OCI-LY1 (cell line): Measurements from ENCODE around the gene SH3RF3.

ENCODE experiments used
- H2AFZ ChIP-seq: fragments of 200-600 bp; sonication (generic), shearing (Covaris generic); 2 replicates; pipeline ENCODE4 v1.6.0; 2014; ENCODE audit warnings: antibody characterized with exemption, mild to moderate bottlenecking, low read length
- H3F3A ChIP-seq: fragments of 200-600 bp; sonication (generic), shearing (Covaris generic); 2 replicates; pipeline ENCODE4 v1.6.0; 2014; ENCODE audit warnings: mild to moderate bottlenecking, antibody characterized with exemption, low read length, moderate library complexity; ENCODE audit not compliant: insufficient read depth
- H3K27ac ChIP-seq: fragments of 200-600 bp; sonication (generic); 2 replicates; pipeline ENCODE4 v1.5.1; 2014; ENCODE audit warnings: low read length, mixed run types, mild to moderate bottlenecking, low read depth; ENCODE audit not compliant: poor library complexity, severe bottlenecking
- H3K27me3 ChIP-seq: fragments of 200-600 bp; sonication (generic); 2 replicates; pipeline ENCODE4 v1.6.0; 2014; ENCODE audit warnings: antibody characterized with exemption, mild to moderate bottlenecking, low read length, moderate library complexity; ENCODE audit not compliant: insufficient read depth
- H3K36me3 ChIP-seq: fragments of 200-600 bp; sonication (generic); 2 replicates; pipeline ENCODE4 v1.6.1; 2014; ENCODE audit warnings: mild to moderate bottlenecking, antibody characterized with exemption, low read length, moderate library complexity, mixed read lengths; ENCODE audit not compliant: insufficient read depth
- H3K4me1 ChIP-seq: fragments of 200-600 bp; sonication (generic); 2 replicates; pipeline ENCODE4 v1.5.1; 2014; ENCODE audit warnings: mild to moderate bottlenecking, low read length, moderate library complexity; ENCODE audit not compliant: insufficient read depth, severe bottlenecking
- H3K4me2 ChIP-seq: fragments of 200-600 bp; sonication (generic), shearing (Covaris generic); 2 replicates; pipeline ENCODE4 v1.6.1; 2014; ENCODE audit warnings: low read length
- H3K4me3 ChIP-seq: fragments of 200-600 bp; sonication (generic); 2 replicates; pipeline ENCODE4 v1.5.1; 2014; ENCODE audit warnings: low read length, low read depth, mild to moderate bottlenecking, mixed read lengths; ENCODE audit not compliant: poor library complexity, severe bottlenecking
- H3K79me2 ChIP-seq: fragments of 200-600 bp; shearing (Covaris generic); 2 replicates; pipeline ENCODE4 v1.6.1; 2016; ENCODE audit warnings: mixed run types, low read length, mixed read lengths; ENCODE audit not compliant: insufficient read depth
- H3K9ac ChIP-seq: fragments of 200-600 bp; sonication (generic), shearing (Covaris generic); 2 replicates; pipeline ENCODE4 v1.6.1; 2014; ENCODE audit warnings: mild to moderate bottlenecking, low read length, mixed read lengths
- H3K9me2 ChIP-seq: fragments of 200-600 bp; sonication (generic), shearing (Covaris generic); 2 replicates; pipeline ENCODE4 v1.6.1; 2014; ENCODE audit warnings: low read depth, mild to moderate bottlenecking, low read length, mixed read lengths
- H3K9me3 ChIP-seq: fragments of 200-600 bp; shearing (Covaris generic); 2 replicates; pipeline ENCODE4 v1.6.1; 2014; ENCODE audit warnings: low read length, mixed read lengths
- H4K20me1 ChIP-seq: fragments of 200-600 bp; sonication (generic), shearing (Covaris generic); 2 replicates; pipeline ENCODE4 v1.6.0; 2016; ENCODE audit warnings: mild to moderate bottlenecking, low read length; ENCODE audit not compliant: insufficient read depth
- CTCF ChIP-seq: fragments of 200-600 bp; sonication (generic), shearing (Covaris generic); IDR thresholded peaks from 2 replicates; pipeline ENCODE4 v1.5.1; 2017; ENCODE audit warnings: mild to moderate bottlenecking, antibody characterized with exemption, low read length, moderate library complexity, mixed read lengths
- EZH2 ChIP-seq: fragments of 200-600 bp; sonication (generic), shearing (Covaris generic); IDR thresholded peaks from 2 replicates; pipeline ENCODE4 v1.8.0; 2017; ENCODE audit warnings: borderline replicate concordance, mixed run types, mild to moderate bottlenecking, antibody characterized with exemption, low read length, moderate library complexity, mixed read lengths

Gene SH3RF3

GRCh38 chr2:109387221-109387735 is 258.3 kb downstream of the SH3RF3 start:
- no peaks in the 10 kb centered on the region for H4K20me1 ChIP-seq

DNA sequence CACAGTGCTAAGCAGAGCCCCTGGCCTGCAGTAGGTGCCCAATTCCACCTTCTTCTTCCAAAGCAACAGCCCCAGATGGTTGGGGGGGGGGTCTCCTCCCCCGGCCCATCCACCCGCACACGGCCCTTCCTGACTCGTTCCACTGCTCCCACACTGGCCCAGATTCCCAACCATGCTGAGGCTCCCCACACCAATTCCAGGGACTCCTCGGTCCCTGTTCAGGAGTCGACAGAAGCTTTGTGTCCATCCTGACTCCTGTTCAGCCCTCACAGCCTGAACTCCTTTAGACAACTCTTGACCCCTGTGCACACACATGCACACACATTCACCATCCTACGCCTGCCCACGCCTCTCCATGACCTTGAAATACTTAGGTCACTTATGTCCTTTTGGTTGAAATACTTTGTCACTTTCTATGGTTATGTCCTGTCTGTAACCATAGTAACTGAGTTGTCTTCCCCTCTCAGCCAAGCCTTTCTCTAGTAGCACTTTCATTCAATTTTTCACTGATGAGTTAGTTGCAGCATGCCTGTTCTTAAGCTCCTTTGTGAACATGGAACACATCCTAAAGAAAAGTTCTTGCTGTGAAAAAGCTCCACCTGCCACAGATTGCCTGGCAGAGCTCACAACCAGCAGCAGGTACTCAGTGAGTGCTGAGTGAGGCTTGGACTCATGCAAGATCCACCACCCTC is 258.9 kb downstream of the SH3RF3 start:
- no peaks in the 10 kb centered on the region for H3K79me2 ChIP-seq
- H3F3A ChIP-seq = no peaks in the 10 kb centered on the region
- H3K9me2 ChIP-seq = no peaks in the 10 kb centered on the region
- H3K9ac ChIP-seq = no peak overlapping the region
- no peak for TF ChIP-seq CTCF
- no peak for TF ChIP-seq EZH2
- no peak overlapping the region for H3K4me3 ChIP-seq
- H3K27me3 ChIP-seq = no peaks in the 10 kb centered on the region
- no peak overlapping the region for H2AFZ ChIP-seq
- no peak overlapping the region for H3K4me2 ChIP-seq
- no peaks in the 10 kb centered on the region for H4K20me1 ChIP-seq
- H3K9me3 ChIP-seq = no peaks in the 10 kb centered on the region
- H3K4me1 ChIP-seq = no peaks in the 10 kb centered on the region
- H3K27ac ChIP-seq = no peak overlapping the region
- no peaks in the 10 kb centered on the region for H3K36me3 ChIP-seq

More at GRCh38 chr2:109387221-109387735, 258.3 kb downstream of the SH3RF3 start:
- Histone ChIP-seq H3K9me2 (no peaks in the 10 kb centered on the region), H3K27me3 (no peaks in the 10 kb centered on the region), H3K79me2 (no peaks in the 10 kb centered on the region), H3F3A (no peaks in the 10 kb centered on the region), H3K4me3 (no peak overlapping the region), H2AFZ (no peak overlapping the region), H3K4me2 (no peak overlapping the region), H3K27ac (no peak overlapping the region), H3K9me3 (no peaks in the 10 kb centered on the region), H3K36me3 (no peaks in the 10 kb centered on the region), H3K9ac (no peak overlapping the region), H3K4me1 (no peaks in the 10 kb centered on the region)
- TF ChIP-seq EZH2 (no peak), CTCF (no peak)

- TF ChIP-seq CTCF (no peak), EZH2 (no peak)
- Histone ChIP-seq H3K27me3 (no peaks in the 10 kb centered on the region), H2AFZ (no peak overlapping the region), H3K4me1 (no peaks in the 10 kb centered on the region), H3K4me3 (no peak overlapping the region), H3K9me2 (no peaks in the 10 kb centered on the region), H4K20me1 (no peaks in the 10 kb centered on the region), H3K79me2 (no peaks in the 10 kb centered on the region), H3K27ac (no peak overlapping the region), H3K4me2 (no peak overlapping the region), H3K36me3 (no peaks in the 10 kb centered on the region), H3K9ac (no peak overlapping the region), H3K9me3 (no peaks in the 10 kb centered on the region), H3F3A (no peaks in the 10 kb centered on the region)
Observed at GRCh38 chr2:109391243-109391642, 262.2 kb downstream of the SH3RF3 start.
